ENCODE measurements around the gene SCAND1.
"Not testable (repeated sequence)": the region's sequence is repeated elsewhere in the genome, so short reads cannot be mapped to it uniquely, and the experiment has no call there.

SCAND1 gene

GRCh38 chr20:35967979-35968640 lies 13.8 kb upstream of the SCAND1 start, which contains the start of gene CNBD2:
Gene CNBD2, plus strand, starts transcription at chr20:35968590. Its CDS starts 173 bp downstream, at chr20:35968763.
- TF ChIP-seq, protein P1, sequence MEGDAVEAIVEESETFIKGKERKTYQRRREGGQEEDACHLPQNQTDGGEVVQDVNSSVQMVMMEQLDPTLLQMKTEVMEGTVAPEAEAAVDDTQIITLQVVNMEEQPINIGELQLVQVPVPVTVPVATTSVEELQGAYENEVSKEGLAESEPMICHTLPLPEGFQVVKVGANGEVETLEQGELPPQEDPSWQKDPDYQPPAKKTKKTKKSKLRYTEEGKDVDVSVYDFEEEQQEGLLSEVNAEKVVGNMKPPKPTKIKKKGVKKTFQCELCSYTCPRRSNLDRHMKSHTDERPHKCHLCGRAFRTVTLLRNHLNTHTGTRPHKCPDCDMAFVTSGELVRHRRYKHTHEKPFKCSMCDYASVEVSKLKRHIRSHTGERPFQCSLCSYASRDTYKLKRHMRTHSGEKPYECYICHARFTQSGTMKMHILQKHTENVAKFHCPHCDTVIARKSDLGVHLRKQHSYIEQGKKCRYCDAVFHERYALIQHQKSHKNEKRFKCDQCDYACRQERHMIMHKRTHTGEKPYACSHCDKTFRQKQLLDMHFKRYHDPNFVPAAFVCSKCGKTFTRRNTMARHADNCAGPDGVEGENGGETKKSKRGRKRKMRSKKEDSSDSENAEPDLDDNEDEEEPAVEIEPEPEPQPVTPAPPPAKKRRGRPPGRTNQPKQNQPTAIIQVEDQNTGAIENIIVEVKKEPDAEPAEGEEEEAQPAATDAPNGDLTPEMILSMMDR (IDR thresholded peaks at IDR 0.05; ENCODE audit: extremely low read depth, insufficient read depth, missing control alignments) = no peak
- in situ Hi-C loops (cut with MboI; ENCODE audit: low pct_unique_long_range_greater_than_20kb, low sequenced_read_pairs, unreplicated experiment) = no loop called here
- DNase-seq (ENCODE audit: low spot score) = no peak

GRCh38 chr20:35963878-35964277 lies 9.6 kb upstream of the SCAND1 start:
- TF ChIP-seq, protein P1 (IDR thresholded peaks at IDR 0.05; ENCODE audit: extremely low read depth, insufficient read depth, missing control alignments) = no peak
- in situ Hi-C loops (cut with MboI; ENCODE audit: low pct_unique_long_range_greater_than_20kb, low sequenced_read_pairs, unreplicated experiment) = no loop called here
- no peak for DNase-seq (ENCODE audit: low spot score)

GRCh38 chr20:35959291-35959690 lies 5.0 kb upstream of the SCAND1 start:
- in situ Hi-C loops (cut with MboI; ENCODE audit: low pct_unique_long_range_greater_than_20kb, low sequenced_read_pairs, unreplicated experiment); DNase-seq (ENCODE audit: low spot score): not testable (repeated sequence)

GRCh38 chr20:35956616-35957015 lies 2.3 kb upstream of the SCAND1 start:
- in situ Hi-C loops (cut with MboI; ENCODE audit: low pct_unique_long_range_greater_than_20kb, low sequenced_read_pairs, unreplicated experiment) = no loop called here
- TF ChIP-seq, protein P1 (IDR thresholded peaks at IDR 0.05; ENCODE audit: extremely low read depth, insufficient read depth, missing control alignments) = no peak
- DNase-seq (ENCODE audit: low spot score) = no peak

GRCh38 chr20:35954907-35955251 lies 577 bp upstream of the SCAND1 start:
- DNase-seq (ENCODE audit: low spot score) = no peak
- in situ Hi-C loops (cut with MboI; ENCODE audit: low pct_unique_long_range_greater_than_20kb, low sequenced_read_pairs, unreplicated experiment) = no loop called here

DNA sequence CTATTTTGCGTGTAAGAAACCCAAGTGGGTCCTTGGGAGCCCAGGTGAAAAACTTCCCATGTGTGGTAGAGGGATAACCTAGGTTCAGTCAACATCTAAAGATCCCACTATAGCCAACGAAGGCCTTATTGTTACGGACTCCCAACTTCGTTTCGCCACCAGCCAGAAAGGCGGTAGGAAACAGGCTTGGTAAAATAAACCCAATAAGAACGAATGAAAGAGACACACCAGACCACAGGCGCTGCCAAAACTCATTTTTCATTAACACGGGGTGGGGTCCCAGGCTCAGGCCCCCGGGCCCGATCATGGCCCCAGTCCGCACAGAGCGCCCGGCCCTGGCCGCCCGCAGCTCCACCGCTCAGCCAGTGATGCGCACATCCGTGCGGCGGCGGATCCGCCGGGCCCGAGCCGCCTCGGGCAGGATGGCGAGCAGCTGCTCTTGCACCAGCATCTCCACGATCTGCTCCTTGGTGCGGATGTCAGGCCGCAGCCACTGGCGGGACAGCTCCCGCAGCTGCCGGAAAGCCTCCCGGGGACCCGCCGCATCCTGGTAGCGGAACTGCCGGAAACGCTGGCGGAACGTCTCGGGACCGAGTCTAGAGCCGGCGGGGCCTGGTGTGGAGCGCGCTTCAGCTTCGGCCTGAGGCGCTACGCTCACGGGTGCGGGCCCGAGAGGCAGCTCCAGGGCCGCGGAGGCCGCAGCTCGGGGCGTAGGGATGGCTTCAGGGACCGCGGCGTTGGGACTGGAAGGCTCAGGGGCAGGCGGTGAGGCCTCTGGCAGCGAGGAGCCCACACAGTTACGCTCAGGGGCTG lies 709 bp downstream of the SCAND1 start:
- DNase-seq (ENCODE audit: low spot score) = peak; percentile 53

More at GRCh38 chr20:35954907-35955251, 577 bp upstream of the SCAND1 start:
- TF ChIP-seq, protein P1 (IDR thresholded peaks at IDR 0.05; ENCODE audit: extremely low read depth, insufficient read depth, missing control alignments) = no peak

More for the DNA sequence above, 709 bp downstream of the SCAND1 start:
- in situ Hi-C loops (cut with MboI; ENCODE audit: low pct_unique_long_range_greater_than_20kb, low sequenced_read_pairs, unreplicated experiment) = no loop called here
- TF ChIP-seq, protein P1 (IDR thresholded peaks at IDR 0.05; ENCODE audit: extremely low read depth, insufficient read depth, missing control alignments) = no peak
